KBM-7 (cell line): Measurements from ENCODE around the gene MRPS14.
"Not testable (repeated sequence)": the region's sequence is repeated elsewhere in the genome, so short reads cannot be mapped to it uniquely, and the experiment has no call there.

Experiments
- DNase-seq: peaks from one replicate; pipeline ENCODE4 v3.0.0-alpha.2; 2015
- in situ Hi-C: fragments of 300-500 bp; cut with MboI; formaldehyde crosslinking; loops from 2 replicates; pipeline ENCODE4 v1.14.3; 2020; ENCODE audit warnings: low sequenced_read_pairs, low pct_unique_long_range_greater_than_20kb, mixed read lengths

The MRPS14 gene

GRCh38 chr1:175034775-175035174 is 11.6 kb upstream of the MRPS14 start:
- in situ Hi-C loops = loop anchor here (25.0 kb wide), 2 partner anchors 103 to 278 kb away; no protein-coding TSS in a partner anchor
- no peak for DNase-seq

GRCh38 chr1:175033953-175034352 is 10.7 kb upstream of the MRPS14 start:
- DNase-seq = no peak
- in situ Hi-C loops = loop anchor here (25.0 kb wide), 2 partner anchors 103 to 278 kb away; no protein-coding TSS in a partner anchor

GRCh38 chr1:175024773-175025172 is 1.5 kb upstream of the MRPS14 start:
- in situ Hi-C loops = loop anchor here (25.0 kb wide), 2 partner anchors 113 to 288 kb away; no protein-coding TSS in a partner anchor

GRCh38 chr1:175023922-175024242 is 657 bp upstream of the MRPS14 start:
- in situ Hi-C loops, DNase-seq: not testable (repeated sequence)

More at GRCh38 chr1:175024773-175025172, 1.5 kb upstream of the MRPS14 start:
- no peak for DNase-seq

- DNase-seq = no peak
- in situ Hi-C loops = no loop called here
These were observed 3.7 kb downstream of the MRPS14 start for GRCh38 chr1:175019524-175019923.

GRCh38 chr1:175015243-175015642 is 8.0 kb downstream of the MRPS14 start:
- in situ Hi-C loops = no loop called here
- no peak for DNase-seq

- in situ Hi-C loops = no loop called here
- no peak for DNase-seq
These were observed 9.8 kb downstream of the MRPS14 start for GRCh38 chr1:175013445-175013844.

- in situ Hi-C loops = no loop called here
- DNase-seq = no peak
These were observed 13.7 kb downstream of the MRPS14 start for GRCh38 chr1:175009532-175009931.

- in situ Hi-C loops = no loop called here
These were observed 18.0 kb downstream of the MRPS14 start for GRCh38 chr1:175005085-175005783.

GRCh38 chr1:175003521-175003920 is 19.7 kb downstream of the MRPS14 start:
- in situ Hi-C loops = no loop called here
- no peak for DNase-seq

More at GRCh38 chr1:175005085-175005783, 18.0 kb downstream of the MRPS14 start:
- DNase-seq = no peak

GRCh38 chr1:175002910-175003517 is 20.2 kb downstream of the MRPS14 start:
- DNase-seq = no peak
- in situ Hi-C loops = no loop called here

- in situ Hi-C loops = no loop called here
- peak; percentile 28 for DNase-seq
These were observed 22.5 kb downstream of the MRPS14 start for GRCh38 chr1:175000697-175001187.

GRCh38 chr1:174999936-175000696 is 23.1 kb downstream of the MRPS14 start, which contains the start of gene CACYBP:
TSS of gene CACYBP (plus strand) at chr1:174999947. CDS start at chr1:175000181, 234 bp downstream.
- in situ Hi-C loops = loop anchor here (25.0 kb wide), 1 partner anchor 213 kb away; no protein-coding TSS in a partner anchor
- DNase-seq = no peak

GRCh38 chr1:174999216-174999935 is 23.8 kb downstream of the MRPS14 start:
- DNase-seq = peak; percentile 99
- in situ Hi-C loops = loop anchor here (25.0 kb wide), 1 partner anchor 212 kb away; no protein-coding TSS in a partner anchor

- in situ Hi-C loops = loop anchor here (25.0 kb wide), 1 partner anchor 211 kb away; no protein-coding TSS in a partner anchor
These were observed 24.5 kb downstream of the MRPS14 start for GRCh38 chr1:174998569-174999215.

GRCh38 chr1:174997041-174997440 is 26.2 kb downstream of the MRPS14 start:
- DNase-seq = no peak
- in situ Hi-C loops = loop anchor here (25.0 kb wide), 1 partner anchor 210 kb away; no protein-coding TSS in a partner anchor

More at GRCh38 chr1:174998569-174999215, 24.5 kb downstream of the MRPS14 start:
- peak; percentile 80 for DNase-seq

GRCh38 chr1:174996476-174996875 is 26.7 kb downstream of the MRPS14 start:
- in situ Hi-C loops = loop anchor here (25.0 kb wide), 1 partner anchor 209 kb away; no protein-coding TSS in a partner anchor
- no peak for DNase-seq

GRCh38 chr1:174995916-174996315 is 27.3 kb downstream of the MRPS14 start:
- in situ Hi-C loops = loop anchor here (25.0 kb wide), 1 partner anchor 209 kb away; no protein-coding TSS in a partner anchor
- DNase-seq = no peak
